ENCODE results near the gene ZNF277. TPM values are rescaled to one million over a fixed set of nuclear protein-coding genes. Genes with fewer than 3 reads are reported as not detected.

The ZNF277 gene
- total RNA-seq, 4 donors from 2014 or later = 28.4 to 45.4 (median 36.5) TPM

DNA sequence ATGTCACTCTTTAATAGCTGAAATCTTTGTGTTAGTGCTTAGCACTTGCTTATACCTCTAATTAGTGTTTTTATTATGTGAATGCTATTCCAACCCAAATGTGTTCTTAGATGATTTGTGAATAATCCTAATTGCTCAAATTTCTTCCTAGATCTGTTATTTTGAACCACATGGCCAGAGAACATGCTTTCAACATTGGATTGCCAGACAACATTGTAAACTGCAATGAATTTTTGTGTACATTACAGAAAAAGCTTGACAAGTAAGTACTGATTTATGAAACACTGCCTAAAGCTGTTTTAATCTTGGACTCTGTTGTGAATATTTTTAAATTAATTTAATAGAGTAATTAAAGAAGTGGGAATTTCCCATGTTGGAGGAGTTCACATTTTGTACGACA is 121.1 kb downstream of the ZNF277 start:
- peaks cover 3% of the 10 kb centered on the region in 2 donors for H3K4me1 ChIP-seq
- WGBS, 2 donors = 98 to 100% methylated on average over 1 of the region's 1 CpG
- H3K9me3 ChIP-seq = no peaks in the 10 kb centered on the region
- DNase-seq = no peak
- H3K27me3 ChIP-seq = no peaks in the 10 kb centered on the region
- TF ChIP-seq POLR2A (IDR thresholded peaks at IDR 0.05) = no peak
- TF ChIP-seq, protein P1, sequence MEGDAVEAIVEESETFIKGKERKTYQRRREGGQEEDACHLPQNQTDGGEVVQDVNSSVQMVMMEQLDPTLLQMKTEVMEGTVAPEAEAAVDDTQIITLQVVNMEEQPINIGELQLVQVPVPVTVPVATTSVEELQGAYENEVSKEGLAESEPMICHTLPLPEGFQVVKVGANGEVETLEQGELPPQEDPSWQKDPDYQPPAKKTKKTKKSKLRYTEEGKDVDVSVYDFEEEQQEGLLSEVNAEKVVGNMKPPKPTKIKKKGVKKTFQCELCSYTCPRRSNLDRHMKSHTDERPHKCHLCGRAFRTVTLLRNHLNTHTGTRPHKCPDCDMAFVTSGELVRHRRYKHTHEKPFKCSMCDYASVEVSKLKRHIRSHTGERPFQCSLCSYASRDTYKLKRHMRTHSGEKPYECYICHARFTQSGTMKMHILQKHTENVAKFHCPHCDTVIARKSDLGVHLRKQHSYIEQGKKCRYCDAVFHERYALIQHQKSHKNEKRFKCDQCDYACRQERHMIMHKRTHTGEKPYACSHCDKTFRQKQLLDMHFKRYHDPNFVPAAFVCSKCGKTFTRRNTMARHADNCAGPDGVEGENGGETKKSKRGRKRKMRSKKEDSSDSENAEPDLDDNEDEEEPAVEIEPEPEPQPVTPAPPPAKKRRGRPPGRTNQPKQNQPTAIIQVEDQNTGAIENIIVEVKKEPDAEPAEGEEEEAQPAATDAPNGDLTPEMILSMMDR (IDR thresholded peaks at IDR 0.05) = no peak
- H3K36me3 ChIP-seq = peaks cover 0 to 2% of the 10 kb centered on the region in 2 donors
- H3K27ac ChIP-seq = no peak overlapping the region
- no peak overlapping the region for H3K4me3 ChIP-seq (replicated peaks in 1 of 3)
- intact Hi-C loops (cut with DNase I) = no loop called here

- H3K4me3 ChIP-seq (replicated peaks in 1 of 3) = no peak overlapping the region
- 42 to 43% methylated on average over 1 of the region's 1 CpG for WGBS, 2 donors
- TF ChIP-seq, protein P1 (IDR thresholded peaks at IDR 0.05) = no peak
- TF ChIP-seq POLR2A (IDR thresholded peaks at IDR 0.05) = no peak
- H3K4me1 ChIP-seq = peaks cover 3% of the 10 kb centered on the region in 2 donors
- H3K9me3 ChIP-seq = no peaks in the 10 kb centered on the region
- DNase-seq = no peak
- intact Hi-C loops (cut with DNase I) = no loop called here
- no peaks in the 10 kb centered on the region for H3K27me3 ChIP-seq
- no peak overlapping the region for H3K27ac ChIP-seq
- peaks cover 0 to 2% of the 10 kb centered on the region in 2 donors for H3K36me3 ChIP-seq
Observed at GRCh38 chr7:112331492-112331891, 125.0 kb downstream of the ZNF277 start.

GRCh38 chr7:112334366-112334765 is 127.9 kb downstream of the ZNF277 start:
- no peaks in the 10 kb centered on the region for H3K9me3 ChIP-seq
- H3K27me3 ChIP-seq = no peaks in the 10 kb centered on the region
- no peak for DNase-seq
- TF ChIP-seq, protein P1 (IDR thresholded peaks at IDR 0.05) = no peak
- no peak for TF ChIP-seq POLR2A (IDR thresholded peaks at IDR 0.05)
- peaks cover 3% of the 10 kb centered on the region in 2 donors for H3K4me1 ChIP-seq
- 74 to 80% methylated on average over 1 of the region's 1 CpG for WGBS, 2 donors
- no peak overlapping the region for H3K4me3 ChIP-seq (replicated peaks in 1 of 3)
- H3K36me3 ChIP-seq = no peaks in the 10 kb centered on the region
- intact Hi-C loops (cut with DNase I) = no loop called here
- no peak overlapping the region for H3K27ac ChIP-seq

GRCh38 chr7:112336261-112336660 is 129.8 kb downstream of the ZNF277 start:
- Histone ChIP-seq H3K4me1 (no peaks in the 10 kb centered on the region), H3K9me3 (no peaks in the 10 kb centered on the region), H3K27ac (no peak overlapping the region), H3K27me3 (no peaks in the 10 kb centered on the region), H3K36me3 (peaks cover 0 to 8% of the 10 kb centered on the region in 2 donors), H3K4me3 (replicated peaks in 1 of 3) (no peak overlapping the region)
- WGBS, 2 donors = 97 to 99% methylated on average over 2 of the region's 2 CpGs
- intact Hi-C loops (cut with DNase I) = no loop called here
- DNase-seq = no peak
- TF ChIP-seq, protein P1 (IDR thresholded peaks at IDR 0.05) = no peak
- no peak for TF ChIP-seq POLR2A (IDR thresholded peaks at IDR 0.05)

- Histone ChIP-seq H3K4me1 (no peaks in the 10 kb centered on the region), H3K27me3 (no peaks in the 10 kb centered on the region), H3K4me3 (replicated peaks in 1 of 3) (no peak overlapping the region), H3K27ac (no peak overlapping the region), H3K36me3 (peaks cover 3 to 15% of the 10 kb centered on the region in 2 donors), H3K9me3 (no peaks in the 10 kb centered on the region)
- TF ChIP-seq, protein P1 (IDR thresholded peaks at IDR 0.05) = no peak
- TF ChIP-seq POLR2A (IDR thresholded peaks at IDR 0.05) = no peak
- intact Hi-C loops (cut with DNase I) = no loop called here
- DNase-seq = no peak
- WGBS, 2 donors = 80 to 86% methylated on average over 8 of the region's 8 CpGs
Observed at GRCh38 chr7:112336936-112337576, 130.6 kb downstream of the ZNF277 start.
